ENCODE results near the gene BPIFB2. TPM values are rescaled to one million over a fixed set of nuclear protein-coding genes. Genes with fewer than 3 reads are reported as not detected.

Gene BPIFB2
- total and polyA plus RNA-seq, 10 of the 15 experiments (the other 5 are each of a cell fraction or from before 2014, with no cell fraction given) = not detected

DNA sequence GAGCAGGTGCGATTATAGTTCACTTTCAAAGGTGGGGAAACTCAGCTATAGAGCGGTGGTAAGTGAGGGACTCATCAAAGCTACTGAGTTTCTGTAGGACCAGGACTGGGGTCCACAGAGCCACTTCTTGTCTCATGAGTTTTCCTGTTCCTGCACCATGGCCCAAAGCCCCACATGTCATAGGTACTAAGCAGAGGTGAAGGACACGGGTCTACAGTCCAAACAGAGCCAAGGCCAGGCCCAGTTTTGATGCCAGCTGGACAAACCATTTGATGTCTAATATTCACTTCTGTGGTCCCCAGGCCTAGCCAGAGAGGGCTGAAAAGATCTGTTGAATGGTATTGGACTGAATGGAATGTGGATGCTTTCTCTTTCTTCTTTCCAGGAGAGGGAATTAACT is 34.9 kb downstream of the BPIFB2 start:
- DNase-seq (ENCODE audit: low read depth, low spot score) (no peak), FAIRE-seq (no peak), ATAC-seq (no peak)
- ChIA-PET POLR2A (no interaction called here), CTCF (no interaction called here), SMC1A (ENCODE audit: uncharacterized antibody, unreplicated experiment) (no interaction called here), RAD21 (ENCODE audit: unreplicated experiment) (no interaction called here)
- Histone ChIP-seq H3K4me1 (ENCODE audit: control insufficient read depth, insufficient read depth, low read length) (no peaks in the 10 kb centered on the region), H2AFZ (ENCODE audit: control insufficient read depth, low read depth, low read length) (no peak overlapping the region), H3K9me3 (replicated peaks; ENCODE audit: control insufficient read depth, insufficient read depth, low read length) (no peaks in the 10 kb centered on the region; the same call in 2 of the 3 replicates), H3K4me3 (no peak overlapping the region), H3K36me3 (ENCODE audit: control insufficient read depth in 2 of 2, insufficient read depth in 2 of 2, low read length in 1 of 2) (no peaks in the 10 kb centered on the region), H3K9ac (ENCODE audit: control insufficient read depth, insufficient read depth, low read length) (no peak overlapping the region), H4K20me1 (ENCODE audit: control insufficient read depth, insufficient read depth) (no peaks in the 10 kb centered on the region), H3K27ac (ENCODE audit: control insufficient read depth, insufficient read depth) (no peak overlapping the region), H3K27me3 (replicated peaks in 1 of 2; ENCODE audit: control insufficient read depth in 2 of 2, insufficient read depth in 2 of 2, low read length in 1 of 2) (no peaks in the 10 kb centered on the region; a peak in 1 of 4 replicates), H3K4me2 (ENCODE audit: control insufficient read depth, insufficient read depth) (no peak overlapping the region), H3K79me2 (ENCODE audit: control insufficient read depth, insufficient read depth, low read length) (no peaks in the 10 kb centered on the region)
- 13% methylated on average over 3 of the region's 3 CpGs for WGBS (ENCODE audit: insufficient coverage, insufficient replicate concordance, low lambda C conversion rate, missing lambda C conversion rate)
- intact Hi-C loops (cut with micrococcal nuclease; ENCODE audit: unreplicated experiment) (no loop called here), in situ Hi-C loops (cut with MboI) (no loop called here)
- BruUV-seq (replicated peaks) = no TSS peak
- no peak for TF ChIP-seq STAT1 (conservative IDR thresholded peaks at IDR 0.05)
- TF ChIP-seq, protein P1, sequence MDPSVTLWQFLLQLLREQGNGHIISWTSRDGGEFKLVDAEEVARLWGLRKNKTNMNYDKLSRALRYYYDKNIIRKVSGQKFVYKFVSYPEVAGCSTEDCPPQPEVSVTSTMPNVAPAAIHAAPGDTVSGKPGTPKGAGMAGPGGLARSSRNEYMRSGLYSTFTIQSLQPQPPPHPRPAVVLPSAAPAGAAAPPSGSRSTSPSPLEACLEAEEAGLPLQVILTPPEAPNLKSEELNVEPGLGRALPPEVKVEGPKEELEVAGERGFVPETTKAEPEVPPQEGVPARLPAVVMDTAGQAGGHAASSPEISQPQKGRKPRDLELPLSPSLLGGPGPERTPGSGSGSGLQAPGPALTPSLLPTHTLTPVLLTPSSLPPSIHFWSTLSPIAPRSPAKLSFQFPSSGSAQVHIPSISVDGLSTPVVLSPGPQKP (IDR thresholded peaks at IDR 0.05; ENCODE audit: low read depth, low read length) = no peak
- no peak for TF ChIP-seq ESRRA (IDR thresholded peaks at IDR 0.05; ENCODE audit: low read length)
- TF ChIP-seq, protein P2, sequence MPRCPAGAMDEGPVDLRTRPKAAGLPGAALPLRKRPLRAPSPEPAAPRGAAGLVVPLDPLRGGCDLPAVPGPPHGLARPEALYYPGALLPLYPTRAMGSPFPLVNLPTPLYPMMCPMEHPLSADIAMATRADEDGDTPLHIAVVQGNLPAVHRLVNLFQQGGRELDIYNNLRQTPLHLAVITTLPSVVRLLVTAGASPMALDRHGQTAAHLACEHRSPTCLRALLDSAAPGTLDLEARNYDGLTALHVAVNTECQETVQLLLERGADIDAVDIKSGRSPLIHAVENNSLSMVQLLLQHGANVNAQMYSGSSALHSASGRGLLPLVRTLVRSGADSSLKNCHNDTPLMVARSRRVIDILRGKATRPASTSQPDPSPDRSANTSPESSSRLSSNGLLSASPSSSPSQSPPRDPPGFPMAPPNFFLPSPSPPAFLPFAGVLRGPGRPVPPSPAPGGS (IDR thresholded peaks at IDR 0.05; ENCODE audit: borderline replicate concordance, insufficient read depth, low read depth, low read length, poor library complexity, severe bottlenecking) = no peak
- TF ChIP-seq TCF7 (IDR thresholded peaks at IDR 0.05; ENCODE audit: borderline replicate concordance) = no peak
- TF ChIP-seq YY1 (IDR thresholded peaks at IDR 0.05; ENCODE audit: low read depth, low read length) = no peak
- TF ChIP-seq JUND (IDR thresholded peaks at IDR 0.05; ENCODE audit: low read depth, low read length) = no peak
- TF ChIP-seq EGR1 (IDR thresholded peaks at IDR 0.05; ENCODE audit: borderline replicate concordance in 1 of 2, low read depth in 2 of 2, low read length in 2 of 2) = no peak
- TF ChIP-seq, protein P3, sequence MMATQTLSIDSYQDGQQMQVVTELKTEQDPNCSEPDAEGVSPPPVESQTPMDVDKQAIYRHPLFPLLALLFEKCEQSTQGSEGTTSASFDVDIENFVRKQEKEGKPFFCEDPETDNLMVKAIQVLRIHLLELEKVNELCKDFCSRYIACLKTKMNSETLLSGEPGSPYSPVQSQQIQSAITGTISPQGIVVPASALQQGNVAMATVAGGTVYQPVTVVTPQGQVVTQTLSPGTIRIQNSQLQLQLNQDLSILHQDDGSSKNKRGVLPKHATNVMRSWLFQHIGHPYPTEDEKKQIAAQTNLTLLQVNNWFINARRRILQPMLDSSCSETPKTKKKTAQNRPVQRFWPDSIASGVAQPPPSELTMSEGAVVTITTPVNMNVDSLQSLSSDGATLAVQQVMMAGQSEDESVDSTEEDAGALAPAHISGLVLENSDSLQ (IDR thresholded peaks at IDR 0.05) = no peak
- no peak for TF ChIP-seq FOXM1 (IDR thresholded peaks at IDR 0.05; ENCODE audit: low read depth, low read length)
- no peak for TF ChIP-seq MYB (IDR thresholded peaks at IDR 0.05; ENCODE audit: borderline replicate concordance, low read depth, low read length)
- no peak for TF ChIP-seq SIX5 (IDR thresholded peaks at IDR 0.05; ENCODE audit: low read depth, low read length, severe bottlenecking)
- no peak for TF ChIP-seq ETV6 (conservative IDR thresholded peaks at IDR 0.05 in 1 of 2, IDR thresholded peaks at IDR 0.05 in 1 of 2; ENCODE audit: borderline replicate concordance in 1 of 2, low read depth in 1 of 2)
- TF ChIP-seq, protein P4, sequence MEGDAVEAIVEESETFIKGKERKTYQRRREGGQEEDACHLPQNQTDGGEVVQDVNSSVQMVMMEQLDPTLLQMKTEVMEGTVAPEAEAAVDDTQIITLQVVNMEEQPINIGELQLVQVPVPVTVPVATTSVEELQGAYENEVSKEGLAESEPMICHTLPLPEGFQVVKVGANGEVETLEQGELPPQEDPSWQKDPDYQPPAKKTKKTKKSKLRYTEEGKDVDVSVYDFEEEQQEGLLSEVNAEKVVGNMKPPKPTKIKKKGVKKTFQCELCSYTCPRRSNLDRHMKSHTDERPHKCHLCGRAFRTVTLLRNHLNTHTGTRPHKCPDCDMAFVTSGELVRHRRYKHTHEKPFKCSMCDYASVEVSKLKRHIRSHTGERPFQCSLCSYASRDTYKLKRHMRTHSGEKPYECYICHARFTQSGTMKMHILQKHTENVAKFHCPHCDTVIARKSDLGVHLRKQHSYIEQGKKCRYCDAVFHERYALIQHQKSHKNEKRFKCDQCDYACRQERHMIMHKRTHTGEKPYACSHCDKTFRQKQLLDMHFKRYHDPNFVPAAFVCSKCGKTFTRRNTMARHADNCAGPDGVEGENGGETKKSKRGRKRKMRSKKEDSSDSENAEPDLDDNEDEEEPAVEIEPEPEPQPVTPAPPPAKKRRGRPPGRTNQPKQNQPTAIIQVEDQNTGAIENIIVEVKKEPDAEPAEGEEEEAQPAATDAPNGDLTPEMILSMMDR (IDR thresholded peaks at IDR 0.05 in 2 of 3, conservative IDR thresholded peaks at IDR 0.05 in 1 of 3; ENCODE audit: control insufficient read depth in 2 of 3, extremely low read depth in 1 of 3, insufficient read depth in 1 of 3, low read depth in 3 of 3, low read length in 3 of 3) = no peak
- TF ChIP-seq NBN (IDR thresholded peaks at IDR 0.05) = no peak
- no peak for TF ChIP-seq EZH2 (IDR thresholded peaks at IDR 0.05; ENCODE audit: borderline replicate concordance, control insufficient read depth, low read depth, low read length)

All from GM12878 (cell line).